ENCODE results near the gene RNF4.

The RNF4 gene

DNA sequence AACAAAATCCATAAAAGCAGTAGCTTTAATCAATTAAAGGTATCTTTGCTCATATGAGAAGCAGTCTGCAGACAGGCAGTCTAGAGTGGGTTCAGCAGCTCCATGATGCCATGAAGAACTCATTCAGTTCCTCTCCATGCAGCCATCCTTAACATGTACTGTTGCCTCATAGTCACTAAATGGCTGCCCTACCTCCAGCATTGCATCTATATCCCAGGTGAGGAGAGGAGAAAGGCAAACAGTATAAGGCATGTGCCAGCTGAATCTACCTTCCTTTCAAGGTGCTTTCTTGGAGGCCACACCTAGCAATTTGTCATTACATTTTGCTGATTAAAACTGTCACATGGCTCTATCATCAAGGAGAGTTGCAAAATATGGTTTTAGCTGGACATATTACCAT is 36.9 kb upstream of the RNF4 start:
- TF ChIP-seq, protein P1, sequence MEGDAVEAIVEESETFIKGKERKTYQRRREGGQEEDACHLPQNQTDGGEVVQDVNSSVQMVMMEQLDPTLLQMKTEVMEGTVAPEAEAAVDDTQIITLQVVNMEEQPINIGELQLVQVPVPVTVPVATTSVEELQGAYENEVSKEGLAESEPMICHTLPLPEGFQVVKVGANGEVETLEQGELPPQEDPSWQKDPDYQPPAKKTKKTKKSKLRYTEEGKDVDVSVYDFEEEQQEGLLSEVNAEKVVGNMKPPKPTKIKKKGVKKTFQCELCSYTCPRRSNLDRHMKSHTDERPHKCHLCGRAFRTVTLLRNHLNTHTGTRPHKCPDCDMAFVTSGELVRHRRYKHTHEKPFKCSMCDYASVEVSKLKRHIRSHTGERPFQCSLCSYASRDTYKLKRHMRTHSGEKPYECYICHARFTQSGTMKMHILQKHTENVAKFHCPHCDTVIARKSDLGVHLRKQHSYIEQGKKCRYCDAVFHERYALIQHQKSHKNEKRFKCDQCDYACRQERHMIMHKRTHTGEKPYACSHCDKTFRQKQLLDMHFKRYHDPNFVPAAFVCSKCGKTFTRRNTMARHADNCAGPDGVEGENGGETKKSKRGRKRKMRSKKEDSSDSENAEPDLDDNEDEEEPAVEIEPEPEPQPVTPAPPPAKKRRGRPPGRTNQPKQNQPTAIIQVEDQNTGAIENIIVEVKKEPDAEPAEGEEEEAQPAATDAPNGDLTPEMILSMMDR (IDR thresholded peaks at IDR 0.05; ENCODE audit: control extremely low read depth, extremely low read depth, low read depth, missing control alignments) = no peak
- DNase-seq (ENCODE audit: extremely low spot score) = no peak
- ChIA-PET POLR2A (no interaction called here), CTCF (interaction anchor here (0.8 to 4.0 kb wide), 3 partner anchors 9 to 211 kb away, joined by 3 to 15 read pairs (median 6); no protein-coding TSS in a partner anchor)

DNA sequence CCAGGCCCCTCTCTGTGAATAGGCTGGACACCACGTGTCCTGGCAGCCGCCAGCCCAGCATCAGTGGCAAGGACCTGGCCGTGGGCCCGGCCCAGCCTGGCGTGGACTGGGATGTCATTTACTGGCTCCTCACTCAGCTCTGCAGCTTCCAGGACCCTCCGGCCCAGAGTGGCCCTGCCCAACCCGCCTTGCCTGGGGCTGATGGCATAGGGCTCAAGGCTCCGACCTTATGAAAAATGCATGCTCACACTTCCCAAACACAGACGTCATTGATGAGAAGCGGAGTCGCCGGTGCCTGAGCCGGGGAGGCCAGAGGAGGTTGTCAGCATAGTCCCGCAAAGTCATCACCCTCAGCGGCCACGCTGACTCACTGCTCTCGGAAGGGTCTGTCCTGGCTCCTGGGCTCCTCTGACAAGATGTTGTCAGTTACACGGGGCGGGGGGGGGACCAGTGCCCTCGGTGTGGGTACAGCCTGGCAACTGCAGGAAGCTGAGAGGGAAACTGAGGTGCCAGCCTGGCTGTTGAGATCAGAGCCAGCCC is 35.8 kb upstream of the RNF4 start:
- CTCF ChIA-PET = interaction anchor here (0.9 to 4.0 kb wide), 3 partner anchors 9 to 212 kb away, joined by 3 to 15 read pairs (median 6); no protein-coding TSS in a partner anchor
- TF ChIP-seq, protein P1 (IDR thresholded peaks at IDR 0.05; ENCODE audit: control extremely low read depth, extremely low read depth, low read depth, missing control alignments) = no peak
- POLR2A ChIA-PET = no interaction called here
- DNase-seq (ENCODE audit: extremely low spot score) = no peak

DNA sequence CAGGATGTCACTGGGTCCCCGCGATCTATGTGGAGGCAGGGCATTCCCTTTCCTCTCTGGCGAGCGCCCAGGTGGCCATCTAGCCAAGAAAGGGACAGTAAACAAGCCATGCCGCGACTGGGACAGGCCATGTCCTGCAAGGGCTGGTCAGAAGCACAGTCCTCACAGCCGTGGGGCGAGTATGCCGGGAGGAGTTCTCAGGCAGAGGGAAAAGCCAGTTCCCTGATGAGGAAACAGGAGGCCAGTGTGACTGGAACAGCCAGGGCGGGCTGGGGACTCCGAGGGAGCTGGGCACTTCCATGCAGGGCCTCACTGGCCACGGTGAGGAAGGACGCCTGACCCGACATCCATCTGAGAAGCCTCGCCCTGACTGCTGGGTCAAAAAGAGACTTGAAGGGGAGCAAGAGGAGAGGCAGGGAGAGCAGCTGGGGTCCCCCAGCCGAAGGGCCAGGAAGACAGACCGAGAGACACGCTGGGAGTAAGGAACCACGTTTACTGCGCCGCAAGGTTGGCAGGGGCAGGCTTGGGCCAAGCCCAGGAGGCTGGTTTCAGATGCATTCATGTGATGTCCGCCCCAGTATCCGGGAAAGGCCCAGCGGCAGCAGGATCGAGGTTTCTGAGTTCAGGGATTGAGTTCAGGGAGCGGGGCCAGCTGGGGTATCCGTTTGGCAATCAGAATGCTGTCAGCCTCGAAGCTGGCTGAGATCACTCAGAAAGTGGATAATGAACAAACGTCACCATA is 35.1 kb upstream of the RNF4 start:
- ChIA-PET CTCF (interaction anchor here (0.9 to 4.0 kb wide), 3 partner anchors 8 to 213 kb away, joined by 3 to 15 read pairs (median 6); no protein-coding TSS in a partner anchor), POLR2A (no interaction called here)
- no peak for DNase-seq (ENCODE audit: extremely low spot score)
- TF ChIP-seq, protein P1 (IDR thresholded peaks at IDR 0.05; ENCODE audit: control extremely low read depth, extremely low read depth, low read depth, missing control alignments) = no peak

DNA sequence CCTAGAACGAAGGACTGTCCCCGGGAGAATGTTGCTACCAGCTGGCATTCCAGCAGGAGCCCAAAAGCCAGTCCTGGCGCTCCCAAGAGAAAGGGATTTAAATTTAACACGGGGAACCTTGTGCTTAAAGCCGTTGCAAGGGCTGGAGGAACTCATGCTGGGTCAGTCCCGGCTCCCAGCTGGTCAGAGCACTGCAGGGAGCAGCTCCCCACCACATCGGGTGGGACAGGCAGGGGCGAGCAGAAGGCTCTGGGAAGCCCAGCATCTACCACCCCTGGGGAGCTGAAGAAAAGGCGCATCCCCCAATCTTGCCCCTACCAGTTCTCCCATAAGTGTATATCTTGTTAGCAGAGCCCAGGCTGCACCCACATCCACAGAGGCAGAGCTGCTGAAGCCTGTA is 34.5 kb upstream of the RNF4 start:
- no peak for DNase-seq (ENCODE audit: extremely low spot score)
- CTCF ChIA-PET = interaction anchor here (4.0 kb wide), 1 partner anchor 214 kb away, joined by 15 read pairs; no protein-coding TSS in a partner anchor
- POLR2A ChIA-PET = no interaction called here
- TF ChIP-seq, protein P1 (IDR thresholded peaks at IDR 0.05; ENCODE audit: control extremely low read depth, extremely low read depth, low read depth, missing control alignments) = no peak

DNA sequence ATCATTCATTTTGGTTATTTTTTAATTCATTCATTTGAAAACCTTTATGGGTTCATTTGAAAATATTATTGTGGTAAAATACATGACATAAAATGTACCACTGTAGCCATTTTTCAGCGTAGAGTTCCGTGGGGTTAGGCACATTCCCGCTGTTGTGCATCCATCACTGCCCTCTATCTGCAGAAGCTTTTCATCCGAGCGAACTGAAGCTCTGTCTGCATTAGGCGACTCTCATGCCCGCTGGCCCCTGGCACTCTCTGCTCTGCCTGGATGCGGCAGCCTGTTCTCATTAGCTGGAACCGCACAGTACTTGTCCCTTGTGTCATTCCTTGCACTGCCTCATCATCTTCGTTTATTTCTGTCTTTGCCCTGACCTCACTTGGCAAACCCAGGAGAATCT is 32.6 kb upstream of the RNF4 start:
- no peak for DNase-seq (ENCODE audit: extremely low spot score)
- CTCF ChIA-PET = interaction anchor here (0.8 kb wide), 1 partner anchor 216 kb away, joined by 3 read pairs; no protein-coding TSS in a partner anchor
- POLR2A ChIA-PET = no interaction called here
- TF ChIP-seq, protein P1 (IDR thresholded peaks at IDR 0.05; ENCODE audit: control extremely low read depth, extremely low read depth, low read depth, missing control alignments) = no peak

DNA sequence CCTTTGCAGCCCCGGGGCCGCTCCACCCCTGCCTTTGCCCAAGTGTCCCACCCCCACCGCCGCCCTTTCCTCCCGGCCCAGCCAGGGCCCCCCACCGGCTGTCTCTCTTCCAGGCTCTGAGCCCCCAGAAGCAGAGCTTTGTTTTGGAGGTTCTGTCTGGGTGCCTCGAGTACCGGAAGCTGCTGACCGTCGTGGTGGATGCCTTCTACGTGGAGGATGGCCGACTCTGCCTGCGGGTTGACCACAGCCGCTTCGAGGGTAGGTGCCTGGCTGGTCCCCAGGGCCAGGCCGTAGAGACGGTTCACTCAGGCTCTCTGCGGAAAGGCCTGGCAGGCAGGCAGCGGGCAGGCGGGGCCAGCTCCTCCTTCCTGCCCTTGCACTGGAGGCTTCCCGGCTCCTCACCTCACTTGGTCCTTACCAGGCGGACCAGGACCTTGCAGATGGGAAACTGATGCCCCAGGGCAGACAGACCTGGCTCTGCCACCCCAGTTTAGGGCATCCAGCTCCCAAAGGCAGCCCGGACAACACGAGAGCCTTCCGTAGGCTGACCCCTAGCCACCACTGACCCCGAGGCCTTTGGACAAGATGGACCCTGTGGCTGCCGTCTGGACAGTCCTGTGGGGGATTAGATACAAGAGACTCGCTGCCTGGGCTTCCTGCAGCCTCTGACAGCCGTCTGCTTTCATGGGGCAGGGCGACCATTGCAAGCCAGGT is 32.0 kb upstream of the RNF4 start:
- ChIA-PET POLR2A (no interaction called here), CTCF (interaction anchor here (0.8 kb wide), 1 partner anchor 216 kb away, joined by 3 read pairs; no protein-coding TSS in a partner anchor)
- TF ChIP-seq, protein P1 (IDR thresholded peaks at IDR 0.05; ENCODE audit: control extremely low read depth, extremely low read depth, low read depth, missing control alignments) = no peak
- no peak for DNase-seq (ENCODE audit: extremely low spot score)
